H1 (cell line): ENCODE data around the gene RASA1. TPM values are rescaled to one million over a fixed set of nuclear protein-coding genes. Genes with fewer than 3 reads are reported as not detected.

Experiments used
- CTCF ChIA-PET: fragments of 300-600 bp; sonication (Branson Sonifier 250); formaldehyde crosslinking; loops from one replicate; lab custom pipeline; 2021; ENCODE audit not compliant: partially characterized antibody; lab: Charles Lee
- POLR2A ChIA-PET: fragments of 300-600 bp; sonication (Branson Sonifier 250); formaldehyde crosslinking; loops from one replicate; lab custom pipeline; 2021; ENCODE audit warnings: inconsistent platforms; ENCODE audit not compliant: partially characterized antibody; lab: Charles Lee
- DNase-seq, 2 experiments: peaks; one replicate each; pipeline versions ENCODE4 v3.0.0 to v3.0.0-alpha.2; 2010 to 2022; ENCODE audit warnings: low spot score in 2 of 2, low read depth in 1 of 2, mixed read lengths in 1 of 2
- FAIRE-seq: peaks from 2 replicates; lab custom pipeline; 2011; peaks lifted over from hg19 to GRCh38; lab: Jason Lieb, UNC
- H2AFZ ChIP-seq: 2 replicates; pipeline ENCODE4 v1.8.1; 2012; ENCODE audit warnings: low read length, inconsistent platforms
- H2AK5ac ChIP-seq: 2 replicates; pipeline ENCODE4 v1.6.1; 2013; ENCODE audit warnings: low read depth, low read length
- H2BK120ac ChIP-seq: replicated peaks from 2 replicates; pipeline ENCODE3; 2013; ENCODE audit warnings: low read depth, low read length, inconsistent platforms
- H2BK12ac ChIP-seq: 2 replicates; pipeline ENCODE4 v1.6.1; 2013; ENCODE audit warnings: low read depth, low read length
- H2BK15ac ChIP-seq: 2 replicates; pipeline ENCODE4 v1.6.1; 2013; ENCODE audit warnings: low read length
- H2BK20ac ChIP-seq: 2 replicates; pipeline ENCODE4 v1.6.1; 2013; ENCODE audit warnings: low read length
- H2BK5ac ChIP-seq: 2 replicates; pipeline ENCODE4 v1.6.1; 2013; ENCODE audit warnings: low read depth, low read length
- H3K14ac ChIP-seq: 2 replicates; pipeline ENCODE4 v1.6.1; 2013; ENCODE audit warnings: inconsistent platforms; ENCODE audit not compliant: insufficient read length
- H3K18ac ChIP-seq: 2 replicates; pipeline ENCODE4 v1.6.1; 2013; ENCODE audit warnings: low read length; ENCODE audit errors: extremely low read depth
- H3K23ac ChIP-seq: 2 replicates; pipeline ENCODE4 v1.6.1; 2013; ENCODE audit warnings: inconsistent platforms; ENCODE audit not compliant: insufficient read length
- H3K23me2 ChIP-seq: 2 replicates; pipeline ENCODE4 v1.6.1; 2013; ENCODE audit warnings: low read depth, low read length
- H3K27ac ChIP-seq: 2 replicates; pipeline ENCODE4 v1.6.1; 2011; ENCODE audit warnings: low read depth, low read length, inconsistent platforms
- H3K27me3 ChIP-seq, 4 experiments: replicated peaks in 1 of 4; 1 replicate in 1 of 4; 2 replicates in 3 of 4; pipeline versions ENCODE4 v1.6.1 to v1.8.1; 2011 to 2013; ENCODE audit warnings: low read length in 3 of 4, mild to moderate bottlenecking in 3 of 4, inconsistent platforms in 2 of 4, mixed read lengths in 2 of 4, moderate library complexity in 1 of 4; ENCODE audit not compliant: control insufficient read depth in 3 of 4, insufficient read depth in 3 of 4; ENCODE audit errors: extremely low read depth in 1 of 4
- H3K36me3 ChIP-seq, 4 experiments: 2 replicates each; pipeline versions ENCODE4 v1.6.1 to v1.8.1; 2011 to 2013; ENCODE audit warnings: mild to moderate bottlenecking in 4 of 4, low read length in 3 of 4, moderate library complexity in 2 of 4, control low read depth in 1 of 4, inconsistent platforms in 1 of 4; ENCODE audit not compliant: insufficient read depth in 4 of 4, control insufficient read depth in 2 of 4
- H3K4ac ChIP-seq: replicated peaks from 2 replicates; pipeline ENCODE3; 2013; ENCODE audit warnings: low read length, low read depth, mixed read lengths, inconsistent platforms; ENCODE audit not compliant: insufficient read length
- H3K4me1 ChIP-seq, 4 experiments: replicated peaks in 1 of 4; 1 replicate in 1 of 4; 2 replicates in 3 of 4; pipeline versions ENCODE4 v1.6.1 to v1.8.1; 2011 to 2013; ENCODE audit warnings: low read length in 3 of 4, inconsistent platforms in 2 of 4, mixed read lengths in 1 of 4; ENCODE audit not compliant: insufficient read depth in 4 of 4, control insufficient read depth in 3 of 4
- H3K4me2 ChIP-seq, 2 experiments: 2 replicates each; pipeline versions ENCODE4 v1.6.1 to v1.8.1; 2011 to 2013; ENCODE audit warnings: low read depth in 2 of 2, low read length in 2 of 2, control low read depth in 1 of 2, inconsistent platforms in 1 of 2, mild to moderate bottlenecking in 1 of 2; ENCODE audit not compliant: insufficient read depth in 1 of 2
- H3K4me3 ChIP-seq, 4 experiments: fragments of 200-600, 300-600 bp in 1 of 4; sonication (generic), shearing (Covaris generic), sonication (Bioruptor Twin) in 1 of 4; 2 replicates each; pipeline versions ENCODE4 v1.5.1 to v1.8.1; 2011 to 2016; ENCODE audit warnings: low read length in 4 of 4, low read depth in 3 of 4, control low read depth in 2 of 4, inconsistent platforms in 2 of 4, mild to moderate bottlenecking in 2 of 4, mixed read lengths in 1 of 4, moderate library complexity in 1 of 4; ENCODE audit not compliant: insufficient read depth in 2 of 4; ENCODE audit errors: extremely low read depth in 1 of 4
- H3K56ac ChIP-seq: replicated peaks from 2 replicates; pipeline ENCODE3; 2013; ENCODE audit warnings: low read depth, mild to moderate bottlenecking, mixed read lengths, low read length, inconsistent platforms; ENCODE audit not compliant: insufficient read length
- H3K79me1 ChIP-seq: 2 replicates; pipeline ENCODE4 v1.6.1; 2013; ENCODE audit warnings: low read depth, low read length, control low read depth
- H3K79me2 ChIP-seq, 2 experiments: 2 replicates each; pipeline versions ENCODE4 v1.6.1 to v1.8.1; 2012 to 2013; ENCODE audit warnings: low read length in 2 of 2, mild to moderate bottlenecking in 2 of 2, inconsistent platforms in 1 of 2; ENCODE audit not compliant: insufficient read depth in 2 of 2, control insufficient read depth in 1 of 2
- H3K9ac ChIP-seq, 4 experiments: replicated peaks in 1 of 4; 1 replicate in 1 of 4; 2 replicates in 3 of 4; pipeline versions ENCODE4 v1.6.1 to v1.8.1; 2011 to 2013; ENCODE audit warnings: low read depth in 3 of 4, low read length in 3 of 4, control low read depth in 2 of 4, mild to moderate bottlenecking in 2 of 4, moderate library complexity in 2 of 4, inconsistent platforms in 1 of 4; ENCODE audit errors: extremely low read depth in 1 of 4
- H3K9me3 ChIP-seq, 2 experiments: 2 replicates each; pipeline versions ENCODE4 v1.6.1 to v1.8.1; 2012 to 2013; ENCODE audit warnings: mild to moderate bottlenecking in 2 of 2, moderate library complexity in 2 of 2, control low read depth in 1 of 2, inconsistent platforms in 1 of 2, low read depth in 1 of 2, low read length in 1 of 2, mixed read lengths in 1 of 2; ENCODE audit not compliant: insufficient read depth in 2 of 2
- H4K20me1 ChIP-seq, 2 experiments: replicated peaks in 1 of 2; 2 replicates each; pipeline versions ENCODE3 to v1.8.1; 2011 to 2013; ENCODE audit warnings: inconsistent platforms in 2 of 2, low read length in 2 of 2, mild to moderate bottlenecking in 1 of 2; ENCODE audit not compliant: insufficient read depth in 2 of 2, control insufficient read depth in 1 of 2
- H4K5ac ChIP-seq: 2 replicates; pipeline ENCODE4 v1.6.1; 2013; ENCODE audit warnings: low read length, low read depth, mixed read lengths, inconsistent platforms; ENCODE audit not compliant: insufficient read length
- H4K8ac ChIP-seq: 2 replicates; pipeline ENCODE4 v1.8.0; 2013; ENCODE audit warnings: mild to moderate bottlenecking, moderate library complexity, low read length, inconsistent platforms; ENCODE audit not compliant: insufficient read depth; ENCODE audit errors: extremely low read depth
- H4K91ac ChIP-seq: replicated peaks from 2 replicates; pipeline ENCODE3; 2013; ENCODE audit warnings: low read length, mixed read lengths, inconsistent platforms; ENCODE audit not compliant: insufficient read length
- CBX5 ChIP-seq: fragments of 300-800, 300-1000 bp; sonication (generic); IDR thresholded peaks from 2 replicates; pipeline ENCODE4 v1.7.1; 2016; ENCODE audit warnings: antibody characterized with exemption, low read length, low read depth
- CHD1 ChIP-seq: IDR thresholded peaks from 2 replicates; pipeline ENCODE4 v1.6.1; 2012; ENCODE audit warnings: low read depth, low read length, improper control_type of control experiment
- FOSL1 ChIP-seq: IDR thresholded peaks from 2 replicates; pipeline ENCODE4 v1.6.1; 2011; ENCODE audit warnings: mild to moderate bottlenecking, low read depth, low read length, moderate library complexity; ENCODE audit not compliant: insufficient read depth
- KDM5A ChIP-seq: fragments of 200-600 bp; IDR thresholded peaks from 2 replicates; pipeline ENCODE4 v1.7.1; 2012; ENCODE audit warnings: mild to moderate bottlenecking, low read length, inconsistent platforms, mixed read lengths
- NANOG ChIP-seq: IDR thresholded peaks from 2 replicates; pipeline ENCODE4 v1.6.1; 2011; ENCODE audit warnings: low read length, low read depth, mild to moderate bottlenecking, inconsistent platforms; ENCODE audit not compliant: insufficient read depth, poor library complexity, severe bottlenecking
- RAD21 ChIP-seq, 2 experiments: IDR thresholded peaks in 1 of 2; conservative IDR thresholded peaks in 1 of 2; 2 replicates each; pipeline ENCODE4 v1.6.1; 2011; ENCODE audit warnings: low read depth in 2 of 2, low read length in 2 of 2, improper control_type of control experiment in 1 of 2, inconsistent platforms in 1 of 2, mild to moderate bottlenecking in 1 of 2, moderate library complexity in 1 of 2
- YY1 ChIP-seq: IDR thresholded peaks from 2 replicates; pipeline ENCODE4 v1.6.1; 2011; ENCODE audit warnings: low read depth, mild to moderate bottlenecking, low read length
- polyA plus RNA-seq, 7 experiments: library from polyadenylated mRNA; depleted of rRNA in 3 of 7; stranded (reverse) in 5 of 7; unstranded in 2 of 7; fragments of >200 nt in 5 of 7; fragments of 200-250 nt in 2 of 7; gene quantifications; 1 replicate in 5 of 7; 2 replicates in 1 of 7; 4 replicates in 1 of 7; pipeline versions ENCODE4 v1.2.1 to v1.2.3, GENCODE V29; 2011 to 2013; ENCODE audit warnings: missing spikeins in 2 of 7, mixed read lengths in 2 of 7
- total RNA-seq: library from RNA; stranded (reverse); fragmentation: NEBNext Ultra II Directional; extraction: Animal tissue kit (Norgen Biotek cat#: 25700); gene quantifications from 2 replicates; pipeline ENCODE4 v1.2.1, GENCODE V29; 2021

Gene RASA1
- total and polyA plus RNA-seq, 2 of the 8 experiments (the other 6 are each of a cell fraction or from before 2014, with no cell fraction given): 15.9 to 33.8 TPM

DNA sequence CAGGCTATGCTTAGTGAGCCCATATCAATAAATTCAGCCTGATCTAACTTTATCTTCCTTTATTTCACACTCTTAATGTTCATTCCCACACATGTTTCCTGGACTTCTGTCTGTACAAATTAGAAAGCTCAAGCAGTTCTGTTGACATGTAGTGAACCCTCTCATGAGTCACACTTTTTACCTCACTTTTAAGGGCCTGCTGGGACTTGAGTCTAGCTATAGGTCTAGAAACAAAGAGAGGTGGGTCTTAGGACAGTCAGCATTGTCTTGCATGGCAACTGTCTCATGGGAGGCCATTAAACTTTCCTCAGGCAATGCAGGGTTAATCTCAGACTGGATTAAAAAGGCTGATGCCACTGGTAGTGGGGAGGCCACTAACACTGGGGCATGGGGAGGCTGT is 153.6 kb downstream of the RASA1 start:
- Histone ChIP-seq H3K4ac (no peak overlapping the region), H2BK15ac (no peak overlapping the region), H3K9ac (no peak overlapping the region), H2BK12ac (no peak overlapping the region), H3K14ac (no peak overlapping the region), H4K20me1 (no peaks in the 10 kb centered on the region), H3K79me2 (no peaks in the 10 kb centered on the region), H3K56ac (no peak overlapping the region), H2BK20ac (no peak overlapping the region), H3K27me3 (peaks cover 0 to 1% (median 0%) of the 10 kb centered on the region in 4 experiments; a peak in 1 of 7 replicates), H3K36me3 (no peaks in the 10 kb centered on the region), H3K23ac (no peak overlapping the region), H2BK120ac (no peak overlapping the region), H3K23me2 (no peaks in the 10 kb centered on the region), H3K4me1 (no peaks in the 10 kb centered on the region), H3K27ac (no peak overlapping the region), H2BK5ac (no peak overlapping the region), H3K4me3 (no peak overlapping the region), H2AK5ac (no peak overlapping the region), H3K9me3 (no peaks in the 10 kb centered on the region), H4K8ac (no peak overlapping the region), H3K4me2 (no peak overlapping the region), H2AFZ (no peak overlapping the region), H4K91ac (no peak overlapping the region), H4K5ac (no peak overlapping the region), H3K79me1 (no peaks in the 10 kb centered on the region), H3K18ac (no peak overlapping the region)
- ChIA-PET POLR2A (no interaction called here), CTCF (interaction anchor here (0.7 to 1.8 kb wide), 2 partner anchors 8 to 22 kb away, joined by 3 to 5 read pairs; partner anchors contain the start of gene CCNH)
- FAIRE-seq: no peak
- TF ChIP-seq CBX5: no peak
- no peak for TF ChIP-seq FOSL1
- TF ChIP-seq KDM5A: no peak
- no peak for TF ChIP-seq NANOG
- no peak for TF ChIP-seq RAD21 (IDR thresholded peaks at IDR 0.05 in 1 of 2, conservative IDR thresholded peaks at IDR 0.05 in 1 of 2; ENCODE audit: low read depth in 2 of 2, low read length in 2 of 2)
- TF ChIP-seq CHD1: no peak
- no peak for TF ChIP-seq YY1
- DNase-seq: no peak
